GM06990 (cell line): ENCODE results near the gene DHX35.
A peak's percentile ranks its signal among the peaks of the same experiment; 100 is the strongest.

ENCODE experiments used
- DNase-seq: peaks from one replicate; pipeline ENCODE4 v3.0.0-alpha.2; 2011; ENCODE audit not compliant: insufficient read length; ENCODE audit errors: extremely low read depth
- H3K27me3 ChIP-seq: replicated peaks from 2 replicates; pipeline ENCODE4 v1.6.0; 2011; ENCODE audit warnings: low read length; ENCODE audit not compliant: control insufficient read depth, insufficient read depth
- H3K36me3 ChIP-seq: 2 replicates; pipeline ENCODE4 v1.5.1; 2011; ENCODE audit warnings: low read length; ENCODE audit not compliant: control insufficient read depth, insufficient read depth
- H3K4me3 ChIP-seq: replicated peaks from 2 replicates; pipeline ENCODE4 v1.5.1; 2011; ENCODE audit warnings: low read depth, mild to moderate bottlenecking, control low read depth, low read length
- TF ChIP-seq, protein P1 (sequence below): IDR thresholded peaks from 2 replicates; pipeline ENCODE4 v1.5.1; 2011; ENCODE audit warnings: low read length, control low read depth, mild to moderate bottlenecking, inconsistent platforms; ENCODE audit not compliant: insufficient read depth, poor library complexity, severe bottlenecking

DHX35 gene

DNA sequence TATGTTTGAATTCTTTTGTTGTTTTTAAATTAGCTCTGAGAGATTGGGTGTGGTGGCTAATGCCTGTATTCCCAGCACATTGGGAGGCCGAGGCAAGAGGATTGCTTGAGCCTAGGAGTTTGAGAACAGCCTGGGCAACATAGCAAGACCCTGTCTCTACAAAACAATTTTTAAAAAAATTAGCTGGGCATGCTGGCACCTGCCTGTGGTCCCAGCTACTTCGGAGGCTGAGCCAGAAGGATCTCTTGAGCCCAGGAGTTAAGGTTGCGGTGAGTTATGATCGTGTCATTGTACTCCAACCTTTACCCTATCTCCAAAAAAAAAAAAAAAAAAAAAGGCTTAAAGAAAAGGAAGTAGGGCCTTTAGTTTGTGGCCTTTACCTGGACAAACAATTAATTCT is 22.9 kb downstream of the DHX35 start:
- Histone ChIP-seq H3K4me3 (no peak overlapping the region), H3K36me3 (peaks cover 2% of the 10 kb centered on the region), H3K27me3 (no peaks in the 10 kb centered on the region)
- no peak for DNase-seq
- TF ChIP-seq, protein P1, sequence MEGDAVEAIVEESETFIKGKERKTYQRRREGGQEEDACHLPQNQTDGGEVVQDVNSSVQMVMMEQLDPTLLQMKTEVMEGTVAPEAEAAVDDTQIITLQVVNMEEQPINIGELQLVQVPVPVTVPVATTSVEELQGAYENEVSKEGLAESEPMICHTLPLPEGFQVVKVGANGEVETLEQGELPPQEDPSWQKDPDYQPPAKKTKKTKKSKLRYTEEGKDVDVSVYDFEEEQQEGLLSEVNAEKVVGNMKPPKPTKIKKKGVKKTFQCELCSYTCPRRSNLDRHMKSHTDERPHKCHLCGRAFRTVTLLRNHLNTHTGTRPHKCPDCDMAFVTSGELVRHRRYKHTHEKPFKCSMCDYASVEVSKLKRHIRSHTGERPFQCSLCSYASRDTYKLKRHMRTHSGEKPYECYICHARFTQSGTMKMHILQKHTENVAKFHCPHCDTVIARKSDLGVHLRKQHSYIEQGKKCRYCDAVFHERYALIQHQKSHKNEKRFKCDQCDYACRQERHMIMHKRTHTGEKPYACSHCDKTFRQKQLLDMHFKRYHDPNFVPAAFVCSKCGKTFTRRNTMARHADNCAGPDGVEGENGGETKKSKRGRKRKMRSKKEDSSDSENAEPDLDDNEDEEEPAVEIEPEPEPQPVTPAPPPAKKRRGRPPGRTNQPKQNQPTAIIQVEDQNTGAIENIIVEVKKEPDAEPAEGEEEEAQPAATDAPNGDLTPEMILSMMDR = no peak

GRCh38 chr20:38985603-38986170 is 23.5 kb downstream of the DHX35 start:
- TF ChIP-seq, protein P1 = no peak
- Histone ChIP-seq H3K36me3 (peaks cover 2% of the 10 kb centered on the region), H3K27me3 (no peaks in the 10 kb centered on the region), H3K4me3 (no peak overlapping the region)
- no peak for DNase-seq

GRCh38 chr20:38986663-38987062 is 24.5 kb downstream of the DHX35 start:
- Histone ChIP-seq H3K27me3 (no peaks in the 10 kb centered on the region), H3K4me3 (no peak overlapping the region), H3K36me3 (peaks cover 2% of the 10 kb centered on the region)
- TF ChIP-seq, protein P1 = peak; percentile 4
- peak; percentile 61 for DNase-seq

DNA sequence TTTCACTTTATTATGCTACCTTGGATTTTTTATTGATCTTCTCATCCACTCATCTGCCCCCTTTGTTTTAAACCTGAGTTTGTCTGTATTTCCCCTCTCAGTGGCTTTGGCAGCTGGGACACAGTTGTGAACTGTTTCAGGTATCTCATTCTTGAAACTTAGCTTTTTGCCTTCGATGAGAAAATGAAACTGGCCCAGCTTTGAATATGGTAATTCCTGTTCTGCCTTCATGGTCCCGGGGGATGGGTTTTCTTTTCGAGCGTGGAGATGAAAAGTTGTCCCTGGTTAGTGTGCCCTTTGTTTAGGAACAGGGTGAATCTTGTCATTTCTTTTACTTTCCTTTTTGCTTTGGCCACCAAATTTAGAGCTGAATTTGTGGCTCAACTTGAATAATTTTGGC is 25.6 kb downstream of the DHX35 start:
- no peaks in the 10 kb centered on the region for H3K27me3 ChIP-seq
- peak; percentile 44 for DNase-seq
- TF ChIP-seq, protein P1 = no peak
- no peak overlapping the region for H3K4me3 ChIP-seq
- peaks cover 2% of the 10 kb centered on the region for H3K36me3 ChIP-seq

DNA sequence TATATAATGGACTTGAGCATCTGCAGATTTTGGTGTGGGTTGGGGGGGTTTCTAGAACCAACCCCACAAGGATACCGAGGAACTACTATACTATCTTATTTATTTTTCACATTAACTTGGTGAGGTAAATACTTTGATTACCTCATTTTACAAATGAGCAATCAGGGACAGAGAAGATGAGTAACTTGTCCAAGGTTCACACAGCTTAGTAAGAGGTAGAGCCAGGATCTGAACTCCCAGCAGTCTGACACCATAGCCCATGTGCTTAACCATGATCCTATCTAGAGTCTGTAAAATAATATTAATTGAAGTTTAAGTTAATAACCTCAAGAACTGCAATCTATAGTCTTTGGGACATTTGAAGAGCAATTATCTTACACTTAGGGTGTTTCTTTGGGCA is 28.6 kb downstream of the DHX35 start:
- no peak overlapping the region for H3K4me3 ChIP-seq
- no peaks in the 10 kb centered on the region for H3K27me3 ChIP-seq
- TF ChIP-seq, protein P1 = no peak
- no peak for DNase-seq
- peaks cover 2% of the 10 kb centered on the region; the same call in 1 of the 2 replicates for H3K36me3 ChIP-seq
